ENCODE data around the gene PAPPA. TPM values are rescaled to one million over a fixed set of nuclear protein-coding genes. Genes with fewer than 3 reads are reported as not detected.

Gene PAPPA
- polyA plus RNA-seq, 1 donor from 2014 or later = 0.41 TPM

DNA sequence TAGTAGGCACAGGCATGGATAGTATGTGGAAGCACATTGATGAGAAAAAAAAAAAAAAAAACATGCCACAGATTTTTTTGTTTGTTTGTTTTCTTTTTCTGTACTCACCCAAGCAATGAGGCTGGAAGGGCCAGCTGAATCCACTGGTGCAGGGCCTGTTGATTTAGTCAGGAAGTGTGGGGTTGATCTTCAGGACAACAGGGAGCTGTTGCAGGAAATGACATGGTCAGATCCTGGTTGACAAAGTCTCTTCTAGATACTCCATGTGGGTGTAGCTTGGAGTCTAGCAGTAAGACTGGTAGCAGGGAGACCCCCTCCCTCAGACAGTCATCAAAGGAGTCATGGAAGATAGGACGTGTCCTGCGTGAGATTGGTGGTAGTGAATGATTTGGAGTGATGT is 191.8 kb downstream of the PAPPA start:
- peaks cover 3% of the 10 kb centered on the region for H3K27me3 ChIP-seq (ENCODE audit: insufficient read depth, low read depth, low read length)
- H3K27ac ChIP-seq (ENCODE audit: low read length) = no peak overlapping the region
- H3K36me3 ChIP-seq (ENCODE audit: insufficient read depth, low read length) = no peaks in the 10 kb centered on the region
- no peak overlapping the region for H3K4me2 ChIP-seq (ENCODE audit: low read length)
- H3K4me3 ChIP-seq (ENCODE audit: low read length) = no peak overlapping the region
- TF ChIP-seq POLR2AphosphoS5 (IDR thresholded peaks at IDR 0.05) (no peak), MXI1 (conservative IDR thresholded peaks at IDR 0.05; ENCODE audit: poor library complexity, severe bottlenecking) (no peak), SMC3 (conservative IDR thresholded peaks at IDR 0.05; ENCODE audit: poor library complexity) (no peak), EP300 (conservative IDR thresholded peaks at IDR 0.05; ENCODE audit: poor library complexity, severe bottlenecking) (no peak), TAF1 (IDR thresholded peaks at IDR 0.05; ENCODE audit: low read depth) (no peak), EZH2 (IDR thresholded peaks at IDR 0.05; ENCODE audit: borderline replicate concordance, insufficient read depth, low read length, poor library complexity, severe bottlenecking) (no peak), RAD21 (conservative IDR thresholded peaks at IDR 0.05) (no peak)
- TF ChIP-seq, protein P1, sequence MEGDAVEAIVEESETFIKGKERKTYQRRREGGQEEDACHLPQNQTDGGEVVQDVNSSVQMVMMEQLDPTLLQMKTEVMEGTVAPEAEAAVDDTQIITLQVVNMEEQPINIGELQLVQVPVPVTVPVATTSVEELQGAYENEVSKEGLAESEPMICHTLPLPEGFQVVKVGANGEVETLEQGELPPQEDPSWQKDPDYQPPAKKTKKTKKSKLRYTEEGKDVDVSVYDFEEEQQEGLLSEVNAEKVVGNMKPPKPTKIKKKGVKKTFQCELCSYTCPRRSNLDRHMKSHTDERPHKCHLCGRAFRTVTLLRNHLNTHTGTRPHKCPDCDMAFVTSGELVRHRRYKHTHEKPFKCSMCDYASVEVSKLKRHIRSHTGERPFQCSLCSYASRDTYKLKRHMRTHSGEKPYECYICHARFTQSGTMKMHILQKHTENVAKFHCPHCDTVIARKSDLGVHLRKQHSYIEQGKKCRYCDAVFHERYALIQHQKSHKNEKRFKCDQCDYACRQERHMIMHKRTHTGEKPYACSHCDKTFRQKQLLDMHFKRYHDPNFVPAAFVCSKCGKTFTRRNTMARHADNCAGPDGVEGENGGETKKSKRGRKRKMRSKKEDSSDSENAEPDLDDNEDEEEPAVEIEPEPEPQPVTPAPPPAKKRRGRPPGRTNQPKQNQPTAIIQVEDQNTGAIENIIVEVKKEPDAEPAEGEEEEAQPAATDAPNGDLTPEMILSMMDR (IDR thresholded peaks at IDR 0.05; ENCODE audit: poor library complexity, severe bottlenecking) = no peak
- TF ChIP-seq, protein P2, sequence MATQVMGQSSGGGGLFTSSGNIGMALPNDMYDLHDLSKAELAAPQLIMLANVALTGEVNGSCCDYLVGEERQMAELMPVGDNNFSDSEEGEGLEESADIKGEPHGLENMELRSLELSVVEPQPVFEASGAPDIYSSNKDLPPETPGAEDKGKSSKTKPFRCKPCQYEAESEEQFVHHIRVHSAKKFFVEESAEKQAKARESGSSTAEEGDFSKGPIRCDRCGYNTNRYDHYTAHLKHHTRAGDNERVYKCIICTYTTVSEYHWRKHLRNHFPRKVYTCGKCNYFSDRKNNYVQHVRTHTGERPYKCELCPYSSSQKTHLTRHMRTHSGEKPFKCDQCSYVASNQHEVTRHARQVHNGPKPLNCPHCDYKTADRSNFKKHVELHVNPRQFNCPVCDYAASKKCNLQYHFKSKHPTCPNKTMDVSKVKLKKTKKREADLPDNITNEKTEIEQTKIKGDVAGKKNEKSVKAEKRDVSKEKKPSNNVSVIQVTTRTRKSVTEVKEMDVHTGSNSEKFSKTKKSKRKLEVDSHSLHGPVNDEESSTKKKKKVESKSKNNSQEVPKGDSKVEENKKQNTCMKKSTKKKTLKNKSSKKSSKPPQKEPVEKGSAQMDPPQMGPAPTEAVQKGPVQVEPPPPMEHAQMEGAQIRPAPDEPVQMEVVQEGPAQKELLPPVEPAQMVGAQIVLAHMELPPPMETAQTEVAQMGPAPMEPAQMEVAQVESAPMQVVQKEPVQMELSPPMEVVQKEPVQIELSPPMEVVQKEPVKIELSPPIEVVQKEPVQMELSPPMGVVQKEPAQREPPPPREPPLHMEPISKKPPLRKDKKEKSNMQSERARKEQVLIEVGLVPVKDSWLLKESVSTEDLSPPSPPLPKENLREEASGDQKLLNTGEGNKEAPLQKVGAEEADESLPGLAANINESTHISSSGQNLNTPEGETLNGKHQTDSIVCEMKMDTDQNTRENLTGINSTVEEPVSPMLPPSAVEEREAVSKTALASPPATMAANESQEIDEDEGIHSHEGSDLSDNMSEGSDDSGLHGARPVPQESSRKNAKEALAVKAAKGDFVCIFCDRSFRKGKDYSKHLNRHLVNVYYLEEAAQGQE (IDR thresholded peaks at IDR 0.05; ENCODE audit: borderline replicate concordance) = no peak
- no peaks in the 10 kb centered on the region for H3K9me3 ChIP-seq (ENCODE audit: low read length)
- no peaks in the 10 kb centered on the region for H3K9me2 ChIP-seq (ENCODE audit: insufficient read depth, low read length)
- no peaks in the 10 kb centered on the region for H3K79me2 ChIP-seq (replicated peaks; ENCODE audit: insufficient read depth, low read length)
- H4K20me1 ChIP-seq (ENCODE audit: insufficient read depth) = no peaks in the 10 kb centered on the region
- no peaks in the 10 kb centered on the region for H3F3A ChIP-seq (ENCODE audit: insufficient read depth, low read length, poor library complexity, severe bottlenecking)
- no peak overlapping the region for H2AFZ ChIP-seq (ENCODE audit: low read depth, low read length)
- H3K9ac ChIP-seq (ENCODE audit: low read length) = no peak overlapping the region

DNA sequence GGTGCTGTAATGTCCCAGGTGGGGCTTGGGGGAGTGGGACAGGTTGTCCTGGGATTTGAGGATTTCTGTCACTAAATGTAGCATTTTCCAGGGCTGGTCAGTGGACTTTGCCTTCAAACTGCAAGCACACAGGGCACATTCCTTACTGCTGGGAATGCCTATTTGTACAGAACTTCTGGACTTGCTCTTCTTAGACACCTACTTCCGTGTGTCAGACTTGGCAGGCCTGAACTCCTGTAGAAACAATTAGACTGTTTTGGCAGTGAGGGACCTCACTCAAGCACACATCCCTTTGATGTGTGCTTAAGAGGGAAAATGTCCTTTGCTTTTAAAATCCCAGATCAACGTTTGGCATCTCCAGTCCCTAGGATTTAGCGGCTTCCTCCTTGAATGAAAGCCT is 192.2 kb downstream of the PAPPA start:
- Histone ChIP-seq H4K20me1 (ENCODE audit: insufficient read depth) (no peaks in the 10 kb centered on the region), H3K4me2 (ENCODE audit: low read length) (no peak overlapping the region), H3K9ac (ENCODE audit: low read length) (no peak overlapping the region), H2AFZ (ENCODE audit: low read depth, low read length) (no peak overlapping the region), H3K79me2 (replicated peaks; ENCODE audit: insufficient read depth, low read length) (no peaks in the 10 kb centered on the region), H3K27me3 (ENCODE audit: insufficient read depth, low read depth, low read length) (peaks cover 3% of the 10 kb centered on the region), H3K36me3 (ENCODE audit: insufficient read depth, low read length) (no peaks in the 10 kb centered on the region), H3K9me3 (ENCODE audit: low read length) (no peaks in the 10 kb centered on the region), H3F3A (ENCODE audit: insufficient read depth, low read length, poor library complexity, severe bottlenecking) (no peaks in the 10 kb centered on the region), H3K4me3 (ENCODE audit: low read length) (no peak overlapping the region), H3K27ac (ENCODE audit: low read length) (no peak overlapping the region), H3K9me2 (ENCODE audit: insufficient read depth, low read length) (no peaks in the 10 kb centered on the region)
- TF ChIP-seq EZH2 (IDR thresholded peaks at IDR 0.05; ENCODE audit: borderline replicate concordance, insufficient read depth, low read length, poor library complexity, severe bottlenecking) = no peak

DNA sequence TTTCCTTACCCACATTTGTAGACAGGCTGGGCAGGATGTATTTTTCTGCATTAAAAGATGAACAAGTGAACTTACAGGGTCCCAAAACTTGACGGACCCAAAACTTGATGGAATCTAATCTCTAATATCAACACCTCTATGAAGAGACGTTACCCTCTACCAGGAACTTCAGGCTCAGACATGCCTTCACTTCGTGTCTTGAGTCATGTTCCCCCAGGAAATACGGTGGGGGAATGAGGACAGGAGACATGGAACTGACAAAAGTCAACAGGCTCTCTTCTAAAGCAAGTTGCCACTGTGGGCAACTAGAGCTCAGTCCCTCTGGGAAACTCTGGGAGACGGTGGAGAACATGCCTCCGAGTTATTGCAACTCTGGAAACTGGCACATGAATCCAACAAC is 196.1 kb downstream of the PAPPA start:
- no peak for TF ChIP-seq POLR2AphosphoS5 (IDR thresholded peaks at IDR 0.05)
- TF ChIP-seq MXI1 (conservative IDR thresholded peaks at IDR 0.05; ENCODE audit: poor library complexity, severe bottlenecking) = no peak

More for the DNA sequence above, 196.1 kb downstream of the PAPPA start:
- no peaks in the 10 kb centered on the region for H3K27me3 ChIP-seq (ENCODE audit: insufficient read depth, low read depth, low read length)
- H3K36me3 ChIP-seq (ENCODE audit: insufficient read depth, low read length) = no peaks in the 10 kb centered on the region
- no peak overlapping the region for H3K9ac ChIP-seq (ENCODE audit: low read length)
- no peaks in the 10 kb centered on the region for H4K20me1 ChIP-seq (ENCODE audit: insufficient read depth)
- no peaks in the 10 kb centered on the region for H3F3A ChIP-seq (ENCODE audit: insufficient read depth, low read length, poor library complexity, severe bottlenecking)
- H3K4me2 ChIP-seq (ENCODE audit: low read length) = no peak overlapping the region
- H3K4me3 ChIP-seq (ENCODE audit: low read length) = no peak overlapping the region
- H3K79me2 ChIP-seq (replicated peaks; ENCODE audit: insufficient read depth, low read length) = no peaks in the 10 kb centered on the region
- H2AFZ ChIP-seq (ENCODE audit: low read depth, low read length) = no peak overlapping the region
- no peaks in the 10 kb centered on the region for H3K9me3 ChIP-seq (ENCODE audit: low read length)
- H3K9me2 ChIP-seq (ENCODE audit: insufficient read depth, low read length) = no peaks in the 10 kb centered on the region
- H3K27ac ChIP-seq (ENCODE audit: low read length) = no peak overlapping the region
